A549 treated with AZD9567 at 1 μM for 4 hours (cell line): ENCODE data around the gene DAZ4. TPM values are rescaled to one million over a fixed set of nuclear protein-coding genes. Genes with fewer than 3 reads are reported as not detected.

Experiments
- total RNA-seq: library from RNA; stranded (reverse); fragments of 200-300 nt; extraction: Qiagen RNA extraction; gene quantifications from 5 replicates; pipeline ENCODE4 v1.2.3, GENCODE V29; 2022; ENCODE audit not compliant: insufficient read depth

DAZ4 gene, protein sequence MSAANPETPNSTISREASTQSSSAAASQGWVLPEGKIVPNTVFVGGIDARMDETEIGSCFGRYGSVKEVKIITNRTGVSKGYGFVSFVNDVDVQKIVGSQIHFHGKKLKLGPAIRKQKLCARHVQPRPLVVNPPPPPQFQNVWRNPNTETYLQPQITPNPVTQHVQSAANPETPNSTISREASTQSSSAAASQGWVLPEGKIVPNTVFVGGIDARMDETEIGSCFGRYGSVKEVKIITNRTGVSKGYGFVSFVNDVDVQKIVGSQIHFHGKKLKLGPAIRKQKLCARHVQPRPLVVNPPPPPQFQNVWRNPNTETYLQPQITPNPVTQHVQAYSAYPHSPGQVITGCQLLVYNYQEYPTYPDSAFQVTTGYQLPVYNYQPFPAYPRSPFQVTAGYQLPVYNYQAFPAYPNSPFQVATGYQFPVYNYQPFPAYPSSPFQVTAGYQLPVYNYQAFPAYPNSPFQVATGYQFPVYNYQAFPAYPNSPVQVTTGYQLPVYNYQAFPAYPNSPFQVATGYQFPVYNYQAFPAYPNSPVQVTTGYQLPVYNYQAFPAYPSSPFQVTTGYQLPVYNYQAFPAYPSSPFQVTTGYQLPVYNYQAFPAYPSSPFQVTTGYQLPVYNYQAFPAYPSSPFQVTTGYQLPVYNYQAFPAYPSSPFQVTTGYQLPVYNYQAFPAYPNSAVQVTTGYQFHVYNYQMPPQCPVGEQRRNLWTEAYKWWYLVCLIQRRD
- not detected in 5 replicates for total RNA-seq

GRCh38 chrY:24833619-24834018 is at the start of gene DAZ4:
TSS of gene DAZ4 (plus strand) at chrY:24833919. CDS start at chrY:24834127, 208 bp downstream.

GRCh38 chrY:24813293-24813692 is 20.4 kb upstream of the DAZ4 start, which contains the start of gene DAZ3:
TSS of gene DAZ3 (minus strand) at chrY:24813393. CDS start at chrY:24813185, 208 bp downstream.

Other genes with a start within 250 kb of the DAZ4 start
- not detected in 5 replicates for gene BPY2B, start 215.9 kb upstream of the DAZ4 start, total RNA-seq
- gene DAZ3, start 20.5 kb upstream of the DAZ4 start, total RNA-seq = not detected in 5 replicates
- not detected in 5 replicates for gene BPY2C, start 218.2 kb downstream of the DAZ4 start, total RNA-seq